ENCODE results near the gene ATP8A2.
"Not testable (repeated sequence)": the region's sequence is repeated elsewhere in the genome, so short reads cannot be mapped to it uniquely, and the experiment has no call there.

The ATP8A2 gene

GRCh38 chr13:25570185-25570584 lies 198.4 kb downstream of the ATP8A2 start:
- DNase-seq, result no peak

- DNase-seq, result no peak
These were observed 199.5 kb downstream of the ATP8A2 start for GRCh38 chr13:25571237-25571636.

- DNase-seq, result not testable (repeated sequence)
These were observed 200.4 kb downstream of the ATP8A2 start for GRCh38 chr13:25572171-25572570.

- DNase-seq, result peak; percentile 60 to 95
These were observed 202.9 kb downstream of the ATP8A2 start for GRCh38 chr13:25574437-25575411.

- no peak for DNase-seq
These were observed 203.8 kb downstream of the ATP8A2 start for GRCh38 chr13:25575562-25575961.

- no peak for DNase-seq
These were observed 206.8 kb downstream of the ATP8A2 start for GRCh38 chr13:25578526-25578925.

- DNase-seq, result no peak
These were observed 207.4 kb downstream of the ATP8A2 start for GRCh38 chr13:25579221-25579620.

- DNase-seq, result peak in 1 of 2 experiments; percentile 13
These were observed 209.6 kb downstream of the ATP8A2 start for GRCh38 chr13:25581351-25581750.

- no peak for DNase-seq
These were observed 212.3 kb downstream of the ATP8A2 start for GRCh38 chr13:25584087-25584486.

- DNase-seq, result no peak
These were observed 213.2 kb downstream of the ATP8A2 start for GRCh38 chr13:25585000-25585399.

GRCh38 chr13:25587326-25587980 lies 215.7 kb downstream of the ATP8A2 start:
- DNase-seq, result no peak

- DNase-seq, result no peak
These were observed 216.7 kb downstream of the ATP8A2 start for GRCh38 chr13:25588336-25589060.

- DNase-seq, result no peak
These were observed 226.6 kb downstream of the ATP8A2 start for GRCh38 chr13:25598421-25598820.

- no peak for DNase-seq
These were observed 230.4 kb downstream of the ATP8A2 start for GRCh38 chr13:25602176-25602575.

GRCh38 chr13:25604106-25604505 lies 232.3 kb downstream of the ATP8A2 start:
- no peak for DNase-seq

- no peak for DNase-seq
These were observed 235.3 kb downstream of the ATP8A2 start for GRCh38 chr13:25607096-25607495.

- DNase-seq, result no peak
These were observed 236.4 kb downstream of the ATP8A2 start for GRCh38 chr13:25608181-25608580.

GRCh38 chr13:25616674-25617073 lies 244.9 kb downstream of the ATP8A2 start:
- DNase-seq, result no peak

GRCh38 chr13:25619897-25620296 lies 248.1 kb downstream of the ATP8A2 start:
- DNase-seq, result no peak

- no peak for DNase-seq
These were observed 253.6 kb downstream of the ATP8A2 start for GRCh38 chr13:25625414-25625813.

- DNase-seq, result no peak
These were observed 258.6 kb downstream of the ATP8A2 start for GRCh38 chr13:25630329-25630900.

- DNase-seq, result no peak
These were observed 260.6 kb downstream of the ATP8A2 start for GRCh38 chr13:25632166-25632888.
